ENCODE measurements around the gene POLN. TPM values are rescaled to one million over a fixed set of nuclear protein-coding genes. Genes with fewer than 3 reads are reported as not detected.

Gene POLN
- total RNA-seq, 1 experiment from 2014 or later = 3.5 TPM

DNA sequence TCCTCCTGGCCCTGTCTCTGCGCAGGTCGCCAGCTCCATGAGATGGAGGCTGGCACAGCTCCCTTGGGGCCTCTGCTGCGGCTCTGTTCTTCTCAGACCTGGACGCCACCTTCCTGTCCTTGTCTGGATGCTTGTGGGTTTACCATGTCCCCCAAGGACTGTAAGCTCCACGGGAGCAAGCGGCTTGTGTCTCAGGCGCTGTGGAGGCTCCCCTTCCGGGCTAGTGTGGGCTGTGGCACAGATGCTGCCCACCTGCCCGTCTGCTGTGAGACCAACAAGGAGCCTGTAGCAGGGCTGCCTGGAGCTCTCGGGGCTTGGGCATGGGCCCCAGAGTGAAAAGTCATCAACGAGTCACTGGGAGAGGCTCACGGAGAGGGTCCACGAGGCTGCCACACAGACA lies 157.6 kb downstream of the POLN start:
- no peaks in the 10 kb centered on the region for H3K9me3 Mint-ChIP-seq
- DNase-seq (ENCODE audit: low spot score) (no peak), ATAC-seq (no peak)
- POLR2A ChIA-PET = interaction anchor here (0.5 kb wide), 1 partner anchor 152 kb away, joined by 3 read pairs; no protein-coding TSS in a partner anchor
- TF ChIP-seq FOXP1 (CRISPR knock-in tag; IDR thresholded peaks at IDR 0.05; ENCODE audit: borderline replicate concordance) (no peak), TP53 (CRISPR knock-in tag; IDR thresholded peaks at IDR 0.05) (no peak), GABPB1 (CRISPR knock-in tag; IDR thresholded peaks at IDR 0.05) (no peak), NR1H2 (CRISPR knock-in tag; IDR thresholded peaks at IDR 0.05) (no peak), KAT7 (CRISPR knock-in tag; IDR thresholded peaks at IDR 0.05; ENCODE audit: borderline replicate concordance) (no peak), SMAD3 (CRISPR knock-in tag; IDR thresholded peaks at IDR 0.05; ENCODE audit: borderline replicate concordance) (no peak), ZNF138 (CRISPR knock-in tag; conservative IDR thresholded peaks at IDR 0.05) (no peak), IRF2 (CRISPR knock-in tag; IDR thresholded peaks at IDR 0.05; ENCODE audit: borderline replicate concordance, low read depth) (no peak), ZNF232 (CRISPR knock-in tag; IDR thresholded peaks at IDR 0.05) (no peak), FOXK1 (CRISPR knock-in tag; IDR thresholded peaks at IDR 0.05) (no peak), EMX1 (CRISPR knock-in tag; IDR thresholded peaks at IDR 0.05) (no peak)
- TF ChIP-seq, protein P1, sequence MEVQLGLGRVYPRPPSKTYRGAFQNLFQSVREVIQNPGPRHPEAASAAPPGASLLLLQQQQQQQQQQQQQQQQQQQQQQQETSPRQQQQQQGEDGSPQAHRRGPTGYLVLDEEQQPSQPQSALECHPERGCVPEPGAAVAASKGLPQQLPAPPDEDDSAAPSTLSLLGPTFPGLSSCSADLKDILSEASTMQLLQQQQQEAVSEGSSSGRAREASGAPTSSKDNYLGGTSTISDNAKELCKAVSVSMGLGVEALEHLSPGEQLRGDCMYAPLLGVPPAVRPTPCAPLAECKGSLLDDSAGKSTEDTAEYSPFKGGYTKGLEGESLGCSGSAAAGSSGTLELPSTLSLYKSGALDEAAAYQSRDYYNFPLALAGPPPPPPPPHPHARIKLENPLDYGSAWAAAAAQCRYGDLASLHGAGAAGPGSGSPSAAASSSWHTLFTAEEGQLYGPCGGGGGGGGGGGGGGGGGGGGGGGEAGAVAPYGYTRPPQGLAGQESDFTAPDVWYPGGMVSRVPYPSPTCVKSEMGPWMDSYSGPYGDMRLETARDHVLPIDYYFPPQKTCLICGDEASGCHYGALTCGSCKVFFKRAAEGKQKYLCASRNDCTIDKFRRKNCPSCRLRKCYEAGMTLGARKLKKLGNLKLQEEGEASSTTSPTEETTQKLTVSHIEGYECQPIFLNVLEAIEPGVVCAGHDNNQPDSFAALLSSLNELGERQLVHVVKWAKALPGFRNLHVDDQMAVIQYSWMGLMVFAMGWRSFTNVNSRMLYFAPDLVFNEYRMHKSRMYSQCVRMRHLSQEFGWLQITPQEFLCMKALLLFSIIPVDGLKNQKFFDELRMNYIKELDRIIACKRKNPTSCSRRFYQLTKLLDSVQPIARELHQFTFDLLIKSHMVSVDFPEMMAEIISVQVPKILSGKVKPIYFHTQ (CRISPR knock-in tag; IDR thresholded peaks at IDR 0.05) = no peak
- TF ChIP-seq, protein P2, sequence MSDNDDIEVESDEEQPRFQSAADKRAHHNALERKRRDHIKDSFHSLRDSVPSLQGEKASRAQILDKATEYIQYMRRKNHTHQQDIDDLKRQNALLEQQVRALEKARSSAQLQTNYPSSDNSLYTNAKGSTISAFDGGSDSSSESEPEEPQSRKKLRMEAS (CRISPR knock-in tag; IDR thresholded peaks at IDR 0.05) = no peak
- TF ChIP-seq, protein P3, sequence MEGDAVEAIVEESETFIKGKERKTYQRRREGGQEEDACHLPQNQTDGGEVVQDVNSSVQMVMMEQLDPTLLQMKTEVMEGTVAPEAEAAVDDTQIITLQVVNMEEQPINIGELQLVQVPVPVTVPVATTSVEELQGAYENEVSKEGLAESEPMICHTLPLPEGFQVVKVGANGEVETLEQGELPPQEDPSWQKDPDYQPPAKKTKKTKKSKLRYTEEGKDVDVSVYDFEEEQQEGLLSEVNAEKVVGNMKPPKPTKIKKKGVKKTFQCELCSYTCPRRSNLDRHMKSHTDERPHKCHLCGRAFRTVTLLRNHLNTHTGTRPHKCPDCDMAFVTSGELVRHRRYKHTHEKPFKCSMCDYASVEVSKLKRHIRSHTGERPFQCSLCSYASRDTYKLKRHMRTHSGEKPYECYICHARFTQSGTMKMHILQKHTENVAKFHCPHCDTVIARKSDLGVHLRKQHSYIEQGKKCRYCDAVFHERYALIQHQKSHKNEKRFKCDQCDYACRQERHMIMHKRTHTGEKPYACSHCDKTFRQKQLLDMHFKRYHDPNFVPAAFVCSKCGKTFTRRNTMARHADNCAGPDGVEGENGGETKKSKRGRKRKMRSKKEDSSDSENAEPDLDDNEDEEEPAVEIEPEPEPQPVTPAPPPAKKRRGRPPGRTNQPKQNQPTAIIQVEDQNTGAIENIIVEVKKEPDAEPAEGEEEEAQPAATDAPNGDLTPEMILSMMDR (IDR thresholded peaks at IDR 0.05) = no peak
- TF ChIP-seq, protein P4, sequence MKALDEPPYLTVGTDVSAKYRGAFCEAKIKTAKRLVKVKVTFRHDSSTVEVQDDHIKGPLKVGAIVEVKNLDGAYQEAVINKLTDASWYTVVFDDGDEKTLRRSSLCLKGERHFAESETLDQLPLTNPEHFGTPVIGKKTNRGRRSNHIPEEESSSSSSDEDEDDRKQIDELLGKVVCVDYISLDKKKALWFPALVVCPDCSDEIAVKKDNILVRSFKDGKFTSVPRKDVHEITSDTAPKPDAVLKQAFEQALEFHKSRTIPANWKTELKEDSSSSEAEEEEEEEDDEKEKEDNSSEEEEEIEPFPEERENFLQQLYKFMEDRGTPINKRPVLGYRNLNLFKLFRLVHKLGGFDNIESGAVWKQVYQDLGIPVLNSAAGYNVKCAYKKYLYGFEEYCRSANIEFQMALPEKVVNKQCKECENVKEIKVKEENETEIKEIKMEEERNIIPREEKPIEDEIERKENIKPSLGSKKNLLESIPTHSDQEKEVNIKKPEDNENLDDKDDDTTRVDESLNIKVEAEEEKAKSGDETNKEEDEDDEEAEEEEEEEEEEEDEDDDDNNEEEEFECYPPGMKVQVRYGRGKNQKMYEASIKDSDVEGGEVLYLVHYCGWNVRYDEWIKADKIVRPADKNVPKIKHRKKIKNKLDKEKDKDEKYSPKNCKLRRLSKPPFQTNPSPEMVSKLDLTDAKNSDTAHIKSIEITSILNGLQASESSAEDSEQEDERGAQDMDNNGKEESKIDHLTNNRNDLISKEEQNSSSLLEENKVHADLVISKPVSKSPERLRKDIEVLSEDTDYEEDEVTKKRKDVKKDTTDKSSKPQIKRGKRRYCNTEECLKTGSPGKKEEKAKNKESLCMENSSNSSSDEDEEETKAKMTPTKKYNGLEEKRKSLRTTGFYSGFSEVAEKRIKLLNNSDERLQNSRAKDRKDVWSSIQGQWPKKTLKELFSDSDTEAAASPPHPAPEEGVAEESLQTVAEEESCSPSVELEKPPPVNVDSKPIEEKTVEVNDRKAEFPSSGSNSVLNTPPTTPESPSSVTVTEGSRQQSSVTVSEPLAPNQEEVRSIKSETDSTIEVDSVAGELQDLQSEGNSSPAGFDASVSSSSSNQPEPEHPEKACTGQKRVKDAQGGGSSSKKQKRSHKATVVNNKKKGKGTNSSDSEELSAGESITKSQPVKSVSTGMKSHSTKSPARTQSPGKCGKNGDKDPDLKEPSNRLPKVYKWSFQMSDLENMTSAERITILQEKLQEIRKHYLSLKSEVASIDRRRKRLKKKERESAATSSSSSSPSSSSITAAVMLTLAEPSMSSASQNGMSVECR (CRISPR knock-in tag; IDR thresholded peaks at IDR 0.05; ENCODE audit: borderline replicate concordance) = no peak
- TF ChIP-seq, protein P5, sequence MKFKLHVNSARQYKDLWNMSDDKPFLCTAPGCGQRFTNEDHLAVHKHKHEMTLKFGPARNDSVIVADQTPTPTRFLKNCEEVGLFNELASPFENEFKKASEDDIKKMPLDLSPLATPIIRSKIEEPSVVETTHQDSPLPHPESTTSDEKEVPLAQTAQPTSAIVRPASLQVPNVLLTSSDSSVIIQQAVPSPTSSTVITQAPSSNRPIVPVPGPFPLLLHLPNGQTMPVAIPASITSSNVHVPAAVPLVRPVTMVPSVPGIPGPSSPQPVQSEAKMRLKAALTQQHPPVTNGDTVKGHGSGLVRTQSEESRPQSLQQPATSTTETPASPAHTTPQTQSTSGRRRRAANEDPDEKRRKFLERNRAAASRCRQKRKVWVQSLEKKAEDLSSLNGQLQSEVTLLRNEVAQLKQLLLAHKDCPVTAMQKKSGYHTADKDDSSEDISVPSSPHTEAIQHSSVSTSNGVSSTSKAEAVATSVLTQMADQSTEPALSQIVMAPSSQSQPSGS (CRISPR knock-in tag; IDR thresholded peaks at IDR 0.05; ENCODE audit: borderline replicate concordance, low read depth) = no peak
- H3K4me1 Mint-ChIP-seq = no peaks in the 10 kb centered on the region
- CTCF ChIA-PET = no interaction called here
- H3K27ac Mint-ChIP-seq = no peak overlapping the region
- no peaks in the 10 kb centered on the region; the same call in none of the 2 replicates for H3K27me3 Mint-ChIP-seq (ENCODE audit: low read depth)
- H3K4me3 Mint-ChIP-seq = no peak overlapping the region
- no peaks in the 10 kb centered on the region for H3K36me3 Mint-ChIP-seq

Measured in WTC11 (cell line).